Bronchial epithelial cell (primary cell): ENCODE results near the gene ELMO3. TPM values are rescaled to one million over a fixed set of nuclear protein-coding genes. Genes with fewer than 3 reads are reported as not detected.

ENCODE experiments used
- DNase-seq: peaks from one replicate; pipeline ENCODE4 v3.0.0-alpha.2; 2010; ENCODE audit warnings: low read depth
- FAIRE-seq: peaks from 2 replicates; lab custom pipeline; 2011; peaks lifted over from hg19 to GRCh38; lab: Jason Lieb, UNC
- H3K27me3 ChIP-seq: 2 replicates; pipeline ENCODE4 v1.5.1; 2011; ENCODE audit warnings: low read length; ENCODE audit not compliant: control insufficient read depth, insufficient read depth
- H3K36me3 ChIP-seq: 2 replicates; pipeline ENCODE4 v1.5.1; 2011; ENCODE audit warnings: low read length; ENCODE audit not compliant: control insufficient read depth, insufficient read depth
- H3K4me3 ChIP-seq: 2 replicates; pipeline ENCODE4 v1.5.1; 2011; ENCODE audit warnings: mild to moderate bottlenecking, low read depth, low read length, control low read depth
- total RNA-seq: library from RNA; depleted of rRNA; stranded (reverse); fragments of >200 nt; gene quantifications from 2 replicates; pipeline ENCODE4 v1.2.1, GENCODE V29; 2014
- TF ChIP-seq, protein P1 (sequence below): IDR thresholded peaks from 2 replicates; pipeline ENCODE4 v1.5.1; 2011; ENCODE audit warnings: mild to moderate bottlenecking, moderate library complexity, low read length, control low read depth, inconsistent platforms; ENCODE audit not compliant: insufficient read depth, severe bottlenecking

The ELMO3 gene
- total RNA-seq, 1 donor from 2014 or later = 44.0 TPM

GRCh38 chr16:67228905-67229304 is 30.0 kb downstream of the ELMO3 start:
- Histone ChIP-seq H3K27me3 (no peaks in the 10 kb centered on the region), H3K4me3 (no peak overlapping the region), H3K36me3 (peaks cover 23% of the 10 kb centered on the region)
- FAIRE-seq = no peak
- TF ChIP-seq, protein P1, sequence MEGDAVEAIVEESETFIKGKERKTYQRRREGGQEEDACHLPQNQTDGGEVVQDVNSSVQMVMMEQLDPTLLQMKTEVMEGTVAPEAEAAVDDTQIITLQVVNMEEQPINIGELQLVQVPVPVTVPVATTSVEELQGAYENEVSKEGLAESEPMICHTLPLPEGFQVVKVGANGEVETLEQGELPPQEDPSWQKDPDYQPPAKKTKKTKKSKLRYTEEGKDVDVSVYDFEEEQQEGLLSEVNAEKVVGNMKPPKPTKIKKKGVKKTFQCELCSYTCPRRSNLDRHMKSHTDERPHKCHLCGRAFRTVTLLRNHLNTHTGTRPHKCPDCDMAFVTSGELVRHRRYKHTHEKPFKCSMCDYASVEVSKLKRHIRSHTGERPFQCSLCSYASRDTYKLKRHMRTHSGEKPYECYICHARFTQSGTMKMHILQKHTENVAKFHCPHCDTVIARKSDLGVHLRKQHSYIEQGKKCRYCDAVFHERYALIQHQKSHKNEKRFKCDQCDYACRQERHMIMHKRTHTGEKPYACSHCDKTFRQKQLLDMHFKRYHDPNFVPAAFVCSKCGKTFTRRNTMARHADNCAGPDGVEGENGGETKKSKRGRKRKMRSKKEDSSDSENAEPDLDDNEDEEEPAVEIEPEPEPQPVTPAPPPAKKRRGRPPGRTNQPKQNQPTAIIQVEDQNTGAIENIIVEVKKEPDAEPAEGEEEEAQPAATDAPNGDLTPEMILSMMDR = no peak
- no peak for DNase-seq

- DNase-seq (no peak), FAIRE-seq (no peak)
- TF ChIP-seq, protein P1 = no peak
- H3K27me3 ChIP-seq = no peaks in the 10 kb centered on the region
- H3K36me3 ChIP-seq = peaks cover 25% of the 10 kb centered on the region
- no peak overlapping the region for H3K4me3 ChIP-seq
Observed at GRCh38 chr16:67229906-67230808, 31.2 kb downstream of the ELMO3 start.

DNA sequence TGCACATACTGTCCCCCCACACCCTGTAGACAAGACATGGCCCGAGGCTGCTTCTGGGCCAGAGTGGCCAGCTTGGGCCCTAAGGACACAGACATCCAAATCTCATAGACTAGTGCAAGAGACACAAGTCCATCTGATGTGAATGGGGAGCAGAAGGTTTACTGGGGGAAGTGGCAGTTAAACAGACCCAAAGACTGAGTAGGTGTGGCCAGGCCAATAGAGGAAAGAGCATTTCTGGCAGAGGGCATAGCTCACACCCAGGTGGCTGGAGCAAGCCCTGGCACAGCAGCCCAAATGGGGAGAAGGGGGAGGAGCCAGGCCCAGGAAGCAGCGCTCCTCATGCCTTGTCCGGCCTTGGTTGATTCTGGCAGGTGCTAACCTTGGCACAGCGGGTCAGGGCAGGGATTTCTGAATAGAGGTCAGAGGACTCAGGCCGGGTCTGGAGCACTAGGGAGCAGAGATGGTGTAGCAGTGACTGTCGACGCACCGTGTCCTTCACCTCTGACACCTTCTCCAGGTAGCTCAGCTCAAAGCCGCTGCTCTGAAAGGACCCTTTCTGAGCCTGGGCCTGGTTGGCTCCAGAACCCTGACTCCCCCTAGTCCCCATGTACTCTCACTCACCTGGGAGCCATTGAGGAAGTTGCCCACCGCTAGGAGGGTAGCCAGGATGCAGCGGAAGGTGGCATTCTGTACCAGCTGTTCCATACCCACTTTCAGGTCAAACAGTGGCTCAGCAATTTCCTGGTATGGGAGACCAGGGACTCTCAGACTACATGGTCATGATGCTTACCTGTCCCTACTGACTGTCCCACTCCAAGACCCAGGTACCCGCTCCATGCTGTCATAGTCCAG is 32.1 kb downstream of the ELMO3 start:
- TF ChIP-seq, protein P1 = no peak
- no peak for FAIRE-seq
- DNase-seq = no peak
- Histone ChIP-seq H3K4me3 (no peak overlapping the region), H3K36me3 (peaks cover 27% of the 10 kb centered on the region), H3K27me3 (no peaks in the 10 kb centered on the region)

DNA sequence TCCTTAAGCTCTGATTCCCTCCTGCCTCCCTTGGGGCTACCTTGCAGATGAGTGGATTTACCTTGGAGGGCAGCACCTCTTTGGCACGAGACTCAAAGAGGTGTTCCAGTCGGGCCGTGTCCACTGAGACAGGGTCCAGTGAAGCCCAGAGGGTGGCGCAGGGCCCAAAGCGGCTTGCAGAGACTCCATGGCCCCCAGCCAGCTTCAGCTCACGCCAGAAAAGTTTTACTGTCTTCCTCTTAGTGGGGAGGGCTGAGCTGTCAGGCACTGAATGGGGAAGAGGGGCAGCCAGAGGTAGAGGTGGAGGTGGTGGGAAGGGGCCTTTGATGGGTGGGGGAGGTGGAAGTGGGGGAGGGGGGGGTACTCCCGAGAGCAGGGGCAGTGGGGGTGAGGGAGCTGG is 34.7 kb downstream of the ELMO3 start:
- TF ChIP-seq, protein P1 = no peak
- Histone ChIP-seq H3K36me3 (peaks cover 41% of the 10 kb centered on the region), H3K27me3 (no peaks in the 10 kb centered on the region), H3K4me3 (no peak overlapping the region)
- DNase-seq (no peak), FAIRE-seq (no peak)

DNA sequence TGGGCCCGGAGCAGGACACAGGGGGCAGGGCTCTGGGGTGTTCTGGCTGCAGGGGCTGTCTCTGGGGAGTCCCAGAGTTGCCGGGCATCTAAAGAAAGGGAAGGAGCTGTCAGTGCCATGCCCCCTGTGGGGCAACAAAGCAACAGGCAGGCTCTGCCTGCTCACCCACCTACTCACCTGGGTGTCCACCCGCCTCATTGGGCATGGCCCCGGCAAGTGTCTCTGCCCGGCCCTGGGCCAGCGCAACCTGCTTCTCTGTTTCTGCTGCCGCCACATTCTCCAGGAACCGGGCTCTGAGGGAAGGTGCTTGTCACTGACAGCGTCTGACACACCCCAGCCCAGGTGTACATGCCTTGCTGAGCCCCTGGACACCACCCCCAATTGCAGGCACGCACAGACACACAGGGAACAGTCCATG is 35.3 kb downstream of the ELMO3 start:
- Histone ChIP-seq H3K36me3 (peaks cover 40% of the 10 kb centered on the region), H3K4me3 (no peak overlapping the region), H3K27me3 (no peaks in the 10 kb centered on the region)
- FAIRE-seq (no peak), DNase-seq (no peak)
- TF ChIP-seq, protein P1 = no peak
